HG03520 (cell line): ENCODE results near the gene DNAH1.

Source experiments
- ATAC-seq: cut with Tn5 transposase; IDR thresholded peaks from one replicate; pipeline ENCODE4 v1.9.1; 2021; ENCODE audit warnings: mild to moderate bottlenecking, moderate library complexity; ENCODE audit not compliant: unreplicated experiment

The DNAH1 gene

DNA sequence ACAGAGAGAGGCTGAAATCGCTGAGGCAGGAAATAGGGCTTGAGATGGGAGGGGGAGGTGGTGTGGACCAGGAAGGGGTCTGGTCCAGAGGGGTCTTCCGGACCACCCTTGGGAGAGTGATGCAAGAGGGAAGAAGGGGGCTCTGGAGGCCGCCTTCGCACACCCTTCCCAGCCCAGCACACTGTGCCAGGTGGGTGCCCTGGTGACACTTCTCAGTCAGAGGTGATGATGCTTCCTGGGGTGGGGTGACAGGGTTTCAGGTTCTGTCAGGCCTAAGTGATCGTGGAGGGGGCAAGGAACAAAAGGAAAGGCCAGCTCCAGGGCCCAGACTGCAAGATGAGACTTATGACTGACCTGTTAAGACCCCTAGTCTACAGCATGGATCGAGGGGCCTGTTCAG, 116.1 kb downstream of the DNAH1 start:
- ATAC-seq = no peak

DNA sequence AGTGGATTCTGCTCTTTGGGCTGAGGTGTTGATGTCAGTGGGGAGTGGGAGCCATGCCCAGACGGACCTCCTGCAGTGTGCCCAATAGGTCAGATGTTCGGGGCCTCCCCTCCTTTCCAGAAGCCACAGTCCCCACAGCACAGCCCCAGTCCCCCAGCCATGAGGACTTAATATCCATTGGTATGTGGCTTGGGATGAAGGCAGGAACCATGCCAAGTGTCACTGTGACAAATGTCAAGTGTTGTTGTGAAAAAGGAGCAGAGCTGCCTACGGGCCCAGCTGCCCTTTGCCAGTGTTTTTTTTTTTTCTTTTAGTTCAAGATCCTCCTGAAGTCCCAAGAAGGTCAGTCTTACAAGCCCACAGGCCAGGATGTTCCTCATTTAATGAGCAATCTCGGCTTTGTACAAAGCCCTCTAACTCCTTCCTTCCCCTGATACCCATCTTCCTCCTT, 116.6 kb downstream of the DNAH1 start:
- no peak for ATAC-seq

DNA sequence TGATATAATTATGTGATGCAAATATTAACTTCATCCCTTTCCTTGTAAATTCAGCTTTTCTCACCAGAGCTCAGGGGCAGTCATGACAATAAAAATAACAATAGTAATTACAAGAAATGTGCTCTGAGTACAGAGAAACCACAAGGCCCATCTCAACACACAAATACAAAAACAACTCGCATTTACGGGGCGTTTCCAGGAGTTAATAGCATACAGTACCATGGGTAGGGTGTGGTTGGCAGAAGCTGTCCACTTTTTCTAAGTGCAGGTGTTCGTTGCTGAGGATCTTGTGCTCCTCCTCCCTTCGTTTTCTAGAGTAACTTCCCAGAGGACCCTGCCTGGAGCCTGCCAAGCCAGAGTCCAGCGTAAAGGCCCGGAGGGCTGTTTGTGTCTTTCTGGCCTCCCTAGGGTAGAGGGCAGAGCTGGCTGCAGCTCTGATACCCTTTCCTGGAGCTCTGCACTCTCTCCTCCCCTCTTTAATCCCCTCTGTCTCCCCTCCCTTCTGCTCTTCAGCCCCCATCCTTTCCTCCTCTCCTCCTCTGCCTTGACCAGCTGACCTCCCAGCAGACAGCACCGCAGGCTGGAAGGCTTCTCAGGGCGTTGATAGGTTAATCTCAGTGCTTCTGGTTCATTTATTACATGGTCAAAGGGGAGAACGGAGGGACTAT, 117.3 kb downstream of the DNAH1 start:
- no peak for ATAC-seq

DNA sequence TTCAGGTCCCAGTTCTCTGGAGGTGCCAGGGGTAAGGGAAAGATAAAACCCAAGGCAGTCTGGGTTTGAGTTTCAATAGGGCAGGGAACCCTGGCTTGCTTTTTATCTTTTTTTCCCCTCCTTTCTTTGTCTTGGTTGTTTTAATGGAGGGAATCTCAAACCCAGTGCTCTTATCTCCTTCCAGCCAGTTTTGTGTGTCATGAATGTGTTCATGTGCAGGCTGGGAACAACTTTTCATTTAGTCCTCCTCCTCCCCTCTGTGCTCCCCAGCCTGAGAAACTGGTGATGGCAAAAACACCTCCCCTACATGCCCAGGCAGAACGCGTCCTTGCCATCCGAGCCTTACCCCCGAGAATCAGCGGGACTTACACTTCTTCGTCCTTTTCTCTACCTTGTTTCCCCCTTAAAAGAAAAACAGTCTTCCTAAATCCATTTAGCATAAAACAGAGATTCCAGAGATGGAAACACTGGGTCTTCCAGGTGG, 117.9 kb downstream of the DNAH1 start:
- ATAC-seq = no peak

DNA sequence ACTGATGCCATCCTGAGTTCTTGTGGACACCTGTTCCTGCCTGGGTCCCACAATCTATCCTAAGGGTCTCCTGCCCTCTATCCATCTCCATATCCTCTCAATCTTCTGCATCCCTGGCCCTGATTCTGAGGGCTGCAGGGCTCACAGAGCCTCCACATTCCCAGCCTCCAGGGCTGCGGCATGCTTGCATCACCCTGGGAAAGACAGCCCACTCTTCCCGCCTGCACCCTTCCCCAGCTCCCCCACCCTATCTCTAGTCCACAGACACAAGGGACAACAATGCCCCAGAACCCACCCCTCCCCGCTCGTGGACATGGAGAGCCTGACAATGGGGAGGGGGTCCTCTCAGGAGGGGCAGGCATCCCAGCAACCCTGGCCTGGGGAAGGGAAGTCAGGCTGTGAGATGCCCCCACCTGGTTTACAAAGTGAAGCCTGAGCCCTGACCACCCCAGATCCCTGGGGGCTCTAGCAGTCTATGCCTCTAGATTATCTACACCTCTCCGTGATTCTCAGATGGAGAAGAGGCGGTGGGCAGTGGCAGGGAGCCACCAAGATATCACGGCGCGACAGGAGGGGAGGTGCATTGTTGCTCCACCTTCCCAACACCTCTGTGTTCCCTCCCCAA, 118.5 kb downstream of the DNAH1 start:
- no peak for ATAC-seq

DNA sequence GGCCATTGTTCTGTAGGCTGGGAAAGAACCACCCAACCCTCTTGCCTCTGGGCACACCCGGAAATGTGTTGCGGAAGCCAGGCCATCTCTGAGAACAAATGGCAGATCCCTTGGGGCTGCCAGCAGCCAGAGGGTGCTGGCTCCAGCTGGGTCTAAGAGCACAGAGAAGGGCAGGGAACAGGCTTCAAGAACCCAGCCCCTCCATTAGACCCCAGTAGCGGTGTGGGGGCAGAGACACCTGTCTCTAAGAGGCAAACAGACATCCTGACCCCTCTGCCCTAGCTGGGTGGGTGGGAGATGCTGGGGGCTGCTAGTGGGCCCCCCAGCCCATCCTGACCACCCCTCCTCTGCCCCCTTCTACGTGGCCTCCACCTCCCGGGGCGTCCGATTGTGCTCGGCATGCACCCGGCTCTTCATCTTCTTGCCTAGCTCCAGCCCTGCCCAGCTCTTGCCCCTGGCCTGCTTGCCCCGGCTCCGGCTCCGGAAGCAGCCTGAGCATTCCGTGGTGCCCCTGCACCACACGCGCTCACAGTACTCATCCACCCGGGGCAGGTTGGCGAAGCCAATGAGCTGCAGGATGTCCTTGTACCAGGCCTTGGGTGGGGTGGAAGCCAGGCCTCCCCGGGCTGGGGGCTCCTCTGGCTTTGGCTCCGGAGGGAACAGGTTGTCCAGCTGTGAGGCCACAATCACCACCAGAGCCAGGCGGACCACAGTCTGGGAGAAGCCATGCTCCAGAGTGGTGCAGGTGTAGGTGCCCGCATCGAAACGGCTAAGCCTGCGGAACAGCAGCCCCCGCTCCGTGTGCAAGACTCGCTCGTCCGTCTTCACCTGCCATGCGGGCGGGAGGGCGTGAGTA, 119.4 kb downstream of the DNAH1 start:
- no peak for ATAC-seq

DNA sequence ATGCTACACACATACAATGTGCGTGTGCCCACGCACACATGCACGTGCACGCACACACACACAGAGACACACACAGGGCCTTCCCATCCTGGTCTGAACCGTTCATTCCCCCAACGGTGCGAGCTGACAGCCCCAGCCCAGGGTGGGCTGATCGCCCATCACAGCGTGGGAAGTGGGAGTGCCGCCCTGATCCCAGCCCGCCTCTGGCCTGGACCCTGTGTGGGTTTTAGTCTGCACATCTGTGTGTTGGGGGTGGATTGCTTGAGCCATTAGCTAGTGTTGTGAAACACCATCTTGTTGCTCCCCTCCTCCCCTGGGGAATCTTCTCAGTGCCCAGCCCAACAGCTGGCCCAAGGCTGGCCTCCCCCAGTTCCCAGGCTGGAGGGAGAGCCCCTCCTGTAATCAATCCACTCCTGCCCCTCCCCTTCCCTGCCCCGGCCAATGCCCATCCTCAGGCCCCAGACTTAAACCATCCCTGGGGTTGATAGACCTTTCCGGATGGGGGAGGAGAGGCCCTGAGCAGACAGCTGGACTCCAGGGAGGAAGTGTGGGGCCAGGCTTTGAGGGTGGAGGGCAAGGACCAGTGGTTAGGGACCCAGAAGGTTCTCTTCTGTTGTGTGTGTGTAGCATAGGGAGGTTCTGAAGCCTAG, 120.5 kb downstream of the DNAH1 start:
- ATAC-seq = no peak

DNA sequence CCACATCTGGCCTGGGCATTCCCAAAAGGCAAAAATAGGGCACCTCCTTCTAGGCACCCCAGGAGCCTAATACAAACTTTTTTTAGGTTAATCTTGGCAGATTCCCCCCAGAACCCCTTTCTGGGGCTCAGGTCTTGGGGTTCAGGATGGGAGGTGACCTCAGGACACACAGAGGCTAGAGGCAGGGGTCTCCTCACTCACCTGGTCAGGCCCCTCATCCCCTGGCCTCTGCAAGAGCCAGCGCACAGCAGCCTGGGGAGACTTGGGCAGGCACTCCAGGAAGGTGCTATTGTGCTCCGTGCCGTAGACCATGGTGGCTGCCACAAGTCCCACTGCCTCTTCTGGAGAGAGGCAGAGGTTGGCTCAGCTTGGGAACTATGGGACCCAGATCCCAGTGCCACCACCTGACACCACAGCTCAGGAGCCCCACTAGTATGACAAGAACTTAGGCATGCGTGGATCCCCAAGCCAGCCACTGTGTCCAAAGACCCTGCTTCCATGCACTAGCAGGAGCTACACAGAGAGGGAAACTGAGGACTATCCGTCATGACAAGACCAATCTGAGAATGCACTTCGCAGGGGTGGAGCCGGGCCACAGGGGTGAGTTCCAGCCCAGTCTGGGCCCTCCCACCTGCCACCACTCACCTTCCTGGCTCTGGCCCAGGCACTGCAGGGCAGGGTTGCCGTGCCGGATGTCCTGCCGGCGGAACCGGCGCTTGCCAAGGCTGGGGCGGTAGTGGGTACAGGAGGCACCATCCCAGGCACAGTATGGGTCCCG, 121.4 kb downstream of the DNAH1 start:
- ATAC-seq = no peak

DNA sequence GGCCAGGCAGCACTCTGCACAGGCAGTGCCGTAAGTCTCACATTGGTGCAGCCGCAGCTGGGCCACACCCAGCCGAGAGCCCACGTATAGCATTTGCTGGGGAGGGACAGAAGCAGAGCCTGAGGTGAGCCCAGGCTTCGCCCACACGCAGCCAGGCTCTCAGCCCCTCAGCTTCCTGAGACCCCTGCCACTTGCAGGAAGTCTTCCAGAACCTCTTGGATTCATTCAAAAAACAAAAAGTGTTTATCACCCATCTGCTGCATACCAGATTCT, 121.9 kb downstream of the DNAH1 start:
- no peak for ATAC-seq

DNA sequence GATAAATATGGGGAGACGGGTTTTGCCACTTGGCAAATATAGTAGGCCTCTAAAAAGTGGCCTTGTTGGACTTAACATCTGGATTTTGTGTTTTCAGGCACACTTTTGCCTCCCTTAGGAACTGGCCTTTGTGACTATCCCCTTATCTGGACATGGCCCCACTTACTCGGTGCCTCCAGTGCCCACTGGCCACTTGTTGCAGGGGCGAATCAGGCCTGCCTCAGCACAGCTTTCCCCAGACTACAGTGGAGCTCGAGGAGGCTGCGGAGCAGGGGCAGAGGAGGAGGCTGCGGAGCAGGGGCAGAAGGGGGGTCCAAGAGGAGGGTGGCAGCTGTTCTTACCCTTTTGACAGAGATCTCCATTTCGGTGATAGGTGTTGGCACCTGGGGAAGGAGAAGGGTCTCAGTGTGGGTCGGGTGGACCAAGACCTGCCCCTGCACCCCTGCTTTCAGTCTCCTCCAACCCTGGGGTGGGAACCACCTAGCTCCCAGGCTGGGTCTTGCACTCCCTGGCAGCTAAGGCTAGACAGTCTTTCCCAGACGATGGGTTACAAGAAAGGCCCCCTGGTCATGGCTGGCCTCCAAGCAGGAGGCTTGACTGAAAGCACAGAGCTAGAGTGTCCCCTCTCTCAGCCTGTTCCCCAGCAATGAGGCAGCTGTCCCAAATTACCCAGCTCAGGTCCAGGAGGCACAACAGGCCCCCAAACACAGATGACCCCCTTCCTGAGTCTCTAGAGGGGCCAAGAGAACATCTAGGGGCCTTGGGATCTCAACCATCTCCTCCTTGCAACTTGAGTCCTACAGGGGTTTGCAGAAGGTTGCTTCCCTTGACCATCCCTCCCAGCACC, 122.7 kb downstream of the DNAH1 start:
- no peak for ATAC-seq

DNA sequence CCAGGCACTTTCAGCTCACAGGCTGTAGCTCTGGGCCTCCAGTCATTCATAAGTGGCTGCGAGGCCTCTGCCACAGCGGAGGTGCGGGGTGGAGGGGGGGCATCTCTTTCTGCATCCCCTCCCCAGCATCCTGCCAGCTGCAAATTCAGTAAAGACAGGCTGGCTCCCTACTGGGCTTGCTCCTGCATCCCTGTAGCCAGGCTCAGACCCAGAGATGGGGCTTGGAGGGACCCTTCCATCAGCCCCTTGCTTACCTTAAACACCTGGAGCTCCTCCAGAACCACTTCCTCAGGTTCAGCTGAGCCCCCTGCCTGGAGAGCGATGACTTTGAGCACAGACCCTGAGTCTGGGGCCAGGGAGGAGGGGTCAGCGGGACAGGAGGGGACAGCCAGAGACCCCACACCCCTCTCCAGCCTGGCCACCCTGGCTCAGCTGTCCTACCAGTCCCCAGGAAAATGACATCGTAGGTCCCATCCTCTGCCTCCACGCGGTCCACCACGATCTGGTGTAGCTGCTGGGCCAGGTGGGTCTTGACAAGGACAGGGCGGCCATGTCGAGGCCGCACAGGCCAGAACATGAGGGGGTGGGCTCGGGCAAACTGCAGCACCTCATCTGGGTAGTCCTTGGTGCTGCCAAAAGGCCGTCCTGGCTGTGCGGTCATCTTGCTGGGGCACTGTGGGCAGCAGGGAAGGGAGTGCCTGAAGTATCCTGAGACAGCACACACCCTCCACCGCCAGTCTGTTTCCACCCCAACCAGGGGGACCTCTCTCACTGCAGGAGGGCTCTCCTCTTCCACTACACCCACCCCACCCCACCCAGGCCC, 123.5 kb downstream of the DNAH1 start:
- ATAC-seq = no peak

DNA sequence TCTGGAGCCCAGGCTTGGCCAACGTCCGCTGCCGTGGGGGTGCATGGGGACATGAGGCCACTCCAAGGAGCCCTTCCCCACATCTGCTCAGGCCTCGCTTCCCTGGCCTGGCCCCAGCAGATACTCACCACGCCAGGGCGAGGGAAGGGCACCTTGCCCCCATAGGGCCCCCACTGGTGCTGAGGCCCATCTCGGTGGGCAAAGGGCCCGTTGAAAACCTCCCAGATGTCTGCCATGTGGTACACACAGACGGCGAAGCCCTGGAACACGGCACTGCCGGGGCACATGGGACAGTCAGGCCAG, 124.1 kb downstream of the DNAH1 start:
- no peak for ATAC-seq

DNA sequence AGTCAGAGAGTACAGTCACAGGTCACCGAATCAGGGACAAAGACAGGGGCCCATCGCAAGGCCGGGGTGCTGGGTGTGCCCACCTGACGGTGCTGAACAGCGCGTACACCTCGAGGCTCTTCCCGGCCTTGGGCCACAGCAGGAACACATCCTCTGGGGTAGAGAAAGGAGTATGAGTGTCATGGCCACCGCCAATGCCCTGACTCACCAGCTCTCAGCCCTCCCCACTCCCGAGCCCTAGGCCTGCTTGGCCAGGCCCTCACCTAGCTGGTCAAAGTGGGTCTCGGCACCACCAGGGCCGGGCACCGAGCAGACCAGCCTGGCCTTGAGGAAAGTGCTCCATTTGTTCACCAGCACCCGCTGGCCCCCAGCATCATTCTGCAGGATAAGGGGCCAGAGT, 124.6 kb downstream of the DNAH1 start:
- no peak for ATAC-seq

DNA sequence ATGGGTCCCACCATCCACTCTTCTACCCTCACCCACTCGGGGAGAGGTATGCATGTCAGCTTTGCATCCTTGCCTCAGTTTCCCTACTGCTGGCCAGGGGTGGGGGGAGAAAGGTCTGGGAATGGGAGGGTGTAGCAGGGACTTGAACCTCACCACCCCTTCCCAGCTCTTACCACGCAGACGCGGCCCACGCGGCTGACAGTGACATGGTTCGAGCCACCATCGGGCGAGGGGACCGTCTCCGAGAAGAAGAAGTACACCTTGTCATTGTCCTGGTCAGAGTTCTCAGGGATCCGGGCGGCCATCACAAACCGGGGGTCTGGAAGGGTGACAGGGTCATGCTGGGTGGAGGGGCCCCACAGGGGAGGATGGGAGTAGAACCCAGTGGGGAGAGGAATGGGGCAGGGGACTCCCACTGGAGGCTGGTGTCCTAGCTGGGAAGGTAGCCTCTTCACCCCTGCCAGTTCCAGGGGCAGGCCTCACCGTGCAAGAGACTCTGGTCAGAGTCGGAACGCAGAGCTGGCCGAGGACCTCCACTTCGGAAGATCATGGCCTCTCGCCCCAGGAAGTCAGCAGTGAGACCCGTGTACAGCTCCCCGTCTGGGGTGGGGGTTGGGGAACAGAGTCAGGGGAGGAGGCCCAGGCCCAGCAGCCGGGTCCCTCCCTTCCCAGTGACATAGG, 125.1 kb downstream of the DNAH1 start:
- ATAC-seq = no peak

DNA sequence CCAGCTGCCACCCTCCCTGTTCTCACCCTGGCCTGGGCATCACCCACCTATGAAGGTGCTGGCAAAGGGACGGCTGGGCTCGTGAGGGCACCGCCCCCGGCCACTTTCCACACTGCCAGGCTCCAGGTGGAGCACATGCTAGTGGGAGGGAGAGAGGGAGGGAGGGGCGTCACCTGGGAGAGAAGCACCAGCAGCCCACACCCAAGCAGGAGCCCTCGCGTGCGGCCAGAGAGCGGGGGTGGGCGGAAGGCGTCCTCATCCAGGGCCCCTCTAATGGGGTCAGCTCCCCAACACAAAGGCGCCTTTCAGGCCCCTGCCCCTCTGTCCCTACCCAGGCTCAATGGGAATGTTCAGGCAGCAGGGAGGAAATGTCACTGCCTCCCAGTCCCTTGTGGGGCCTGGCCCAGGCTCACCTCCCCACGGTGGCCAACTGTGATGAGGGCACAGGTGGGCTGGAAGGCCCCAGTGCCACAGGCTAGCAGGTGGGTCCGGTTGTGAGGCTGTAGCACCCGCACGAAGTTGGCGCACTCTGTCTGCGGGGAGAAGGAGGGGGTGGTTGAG, 125.7 kb downstream of the DNAH1 start:
- no peak for ATAC-seq

DNA sequence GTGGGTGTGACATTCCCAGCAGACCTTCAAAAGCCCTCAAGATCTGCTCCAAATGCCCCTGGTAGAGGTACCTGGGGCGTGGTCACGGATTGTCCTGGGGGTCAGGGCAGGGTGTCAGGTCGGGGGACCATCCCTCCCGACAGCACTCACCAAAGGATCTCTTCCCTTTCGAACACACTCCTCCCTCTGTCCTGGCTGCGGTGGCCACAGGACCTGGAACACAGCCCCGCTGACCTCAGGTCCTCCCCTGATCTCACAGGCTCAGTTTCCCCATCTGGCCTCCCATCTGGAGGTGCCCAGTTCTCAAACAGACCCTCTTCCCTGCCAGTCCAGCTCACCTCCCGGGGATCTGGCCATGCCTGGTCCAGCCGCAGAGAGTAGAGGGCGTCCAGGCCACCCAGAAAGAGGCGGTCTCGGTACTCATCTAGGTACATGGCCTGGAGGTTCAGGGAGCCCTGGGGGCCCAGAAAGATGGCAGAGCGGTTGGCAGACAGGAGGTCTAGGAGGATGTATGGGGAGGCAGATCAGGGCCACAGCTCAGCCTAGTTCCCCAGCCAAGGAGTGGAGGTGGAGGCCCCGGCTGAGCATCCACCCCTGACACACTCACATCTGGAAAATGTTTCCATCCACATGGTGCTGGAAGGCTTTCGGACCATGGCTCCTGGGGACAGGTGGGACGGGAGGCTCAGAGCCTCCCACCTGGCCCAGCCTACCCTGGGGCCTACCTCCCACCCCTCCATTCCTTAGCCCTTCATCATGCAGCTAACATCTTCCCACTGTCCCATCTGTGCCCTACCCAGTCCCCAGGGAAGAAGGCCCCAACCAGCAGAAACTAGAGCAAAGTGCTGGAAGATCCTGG, 126.5 kb downstream of the DNAH1 start:
- no peak for ATAC-seq

DNA sequence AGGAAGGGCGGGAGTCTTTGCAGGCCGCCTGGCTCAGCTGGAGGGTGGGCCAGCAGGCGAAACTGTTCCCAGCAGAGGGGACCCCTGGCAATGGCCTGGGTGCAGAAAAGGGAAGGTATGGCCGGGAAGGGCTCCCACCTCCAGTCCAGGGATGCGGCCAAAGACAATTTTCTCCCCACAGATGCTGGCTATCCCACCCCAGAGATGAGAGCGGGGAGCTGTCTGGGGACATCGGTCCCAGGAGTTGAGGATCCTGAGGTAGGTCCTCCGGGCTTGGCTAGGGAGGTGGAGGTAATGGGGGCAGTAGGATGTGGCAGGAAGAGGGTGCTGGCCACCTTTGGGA, 127.1 kb downstream of the DNAH1 start:
- no peak for ATAC-seq
